NB4 (cell line): ENCODE results near the gene CDH23.

Source experiments
- POLR2A ChIP-seq: IDR thresholded peaks from 2 replicates; pipeline ENCODE4 v1.6.1; 2011; ENCODE audit warnings: mild to moderate bottlenecking; ENCODE audit not compliant: insufficient read length; ENCODE audit errors: extremely low read depth
- TF ChIP-seq, protein P1 (sequence below): IDR thresholded peaks from one replicate; pipeline ENCODE4 v1.5.1; 2012; ENCODE audit warnings: low read depth, low read length
- TF ChIP-seq, protein P2 (sequence below): IDR thresholded peaks from 2 replicates; pipeline ENCODE4 v1.6.1; 2011; ENCODE audit warnings: low read depth, low read length

DNA sequence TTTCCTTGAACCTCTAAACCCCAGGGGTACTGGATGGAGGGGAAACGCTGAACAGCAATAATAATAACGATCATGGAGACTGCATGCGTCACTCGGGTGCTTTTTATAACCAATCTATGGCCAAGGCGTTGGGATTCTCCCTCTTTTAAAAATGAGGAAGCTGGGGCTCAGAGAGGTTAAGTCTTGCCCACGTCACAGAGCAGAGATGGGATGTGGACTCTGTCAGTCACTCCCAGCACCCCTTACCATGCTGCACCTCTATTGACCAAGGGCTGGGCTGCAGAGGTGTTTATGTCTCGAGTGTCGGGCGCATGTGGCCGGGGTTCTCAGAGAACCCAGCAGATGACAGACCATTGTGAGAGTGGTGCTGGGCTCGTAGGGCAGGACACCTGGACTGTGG lies 129.9 kb downstream of the CDH23 start:
- TF ChIP-seq, protein P1, sequence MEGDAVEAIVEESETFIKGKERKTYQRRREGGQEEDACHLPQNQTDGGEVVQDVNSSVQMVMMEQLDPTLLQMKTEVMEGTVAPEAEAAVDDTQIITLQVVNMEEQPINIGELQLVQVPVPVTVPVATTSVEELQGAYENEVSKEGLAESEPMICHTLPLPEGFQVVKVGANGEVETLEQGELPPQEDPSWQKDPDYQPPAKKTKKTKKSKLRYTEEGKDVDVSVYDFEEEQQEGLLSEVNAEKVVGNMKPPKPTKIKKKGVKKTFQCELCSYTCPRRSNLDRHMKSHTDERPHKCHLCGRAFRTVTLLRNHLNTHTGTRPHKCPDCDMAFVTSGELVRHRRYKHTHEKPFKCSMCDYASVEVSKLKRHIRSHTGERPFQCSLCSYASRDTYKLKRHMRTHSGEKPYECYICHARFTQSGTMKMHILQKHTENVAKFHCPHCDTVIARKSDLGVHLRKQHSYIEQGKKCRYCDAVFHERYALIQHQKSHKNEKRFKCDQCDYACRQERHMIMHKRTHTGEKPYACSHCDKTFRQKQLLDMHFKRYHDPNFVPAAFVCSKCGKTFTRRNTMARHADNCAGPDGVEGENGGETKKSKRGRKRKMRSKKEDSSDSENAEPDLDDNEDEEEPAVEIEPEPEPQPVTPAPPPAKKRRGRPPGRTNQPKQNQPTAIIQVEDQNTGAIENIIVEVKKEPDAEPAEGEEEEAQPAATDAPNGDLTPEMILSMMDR: no peak
- TF ChIP-seq POLR2A: no peak
- TF ChIP-seq, protein P2, sequence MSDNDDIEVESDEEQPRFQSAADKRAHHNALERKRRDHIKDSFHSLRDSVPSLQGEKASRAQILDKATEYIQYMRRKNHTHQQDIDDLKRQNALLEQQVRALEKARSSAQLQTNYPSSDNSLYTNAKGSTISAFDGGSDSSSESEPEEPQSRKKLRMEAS: no peak
